ENCODE results near the gene CLINT1. TPM values are rescaled to one million over a fixed set of nuclear protein-coding genes. Genes with fewer than 3 reads are reported as not detected.

CLINT1 gene
- total and polyA plus RNA-seq, 2 donors from 2014 or later: 34.1 to 173 TPM

- TF ChIP-seq, protein P1, sequence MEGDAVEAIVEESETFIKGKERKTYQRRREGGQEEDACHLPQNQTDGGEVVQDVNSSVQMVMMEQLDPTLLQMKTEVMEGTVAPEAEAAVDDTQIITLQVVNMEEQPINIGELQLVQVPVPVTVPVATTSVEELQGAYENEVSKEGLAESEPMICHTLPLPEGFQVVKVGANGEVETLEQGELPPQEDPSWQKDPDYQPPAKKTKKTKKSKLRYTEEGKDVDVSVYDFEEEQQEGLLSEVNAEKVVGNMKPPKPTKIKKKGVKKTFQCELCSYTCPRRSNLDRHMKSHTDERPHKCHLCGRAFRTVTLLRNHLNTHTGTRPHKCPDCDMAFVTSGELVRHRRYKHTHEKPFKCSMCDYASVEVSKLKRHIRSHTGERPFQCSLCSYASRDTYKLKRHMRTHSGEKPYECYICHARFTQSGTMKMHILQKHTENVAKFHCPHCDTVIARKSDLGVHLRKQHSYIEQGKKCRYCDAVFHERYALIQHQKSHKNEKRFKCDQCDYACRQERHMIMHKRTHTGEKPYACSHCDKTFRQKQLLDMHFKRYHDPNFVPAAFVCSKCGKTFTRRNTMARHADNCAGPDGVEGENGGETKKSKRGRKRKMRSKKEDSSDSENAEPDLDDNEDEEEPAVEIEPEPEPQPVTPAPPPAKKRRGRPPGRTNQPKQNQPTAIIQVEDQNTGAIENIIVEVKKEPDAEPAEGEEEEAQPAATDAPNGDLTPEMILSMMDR (IDR thresholded peaks at IDR 0.05; ENCODE audit: borderline replicate concordance, extremely low read depth, insufficient read depth): no peak
- FAIRE-seq (no peak), DNase-seq (no peak)
- no peaks in the 10 kb centered on the region for H3K36me3 ChIP-seq (ENCODE audit: control insufficient read depth in 2 of 3, insufficient read depth in 3 of 3, low read length in 3 of 3)
- no peak overlapping the region for H3K4me3 ChIP-seq (ENCODE audit: low read length in 3 of 3)
- H3K27me3 ChIP-seq (ENCODE audit: control insufficient read depth, insufficient read depth, low read length): no peaks in the 10 kb centered on the region
- H3K9me3 ChIP-seq (ENCODE audit: control insufficient read depth in 2 of 3, insufficient read depth in 1 of 3, low read length in 3 of 3): no peaks in the 10 kb centered on the region
- intact Hi-C loops (cut with DNase I): no loop called here
- H3K4me1 ChIP-seq (ENCODE audit: control insufficient read depth in 2 of 3, insufficient read depth in 2 of 3, low read depth in 1 of 3, low read length in 3 of 3): no peaks in the 10 kb centered on the region
- H3K9ac ChIP-seq (ENCODE audit: low read length in 3 of 3): no peak overlapping the region
- H3K27ac ChIP-seq (ENCODE audit: low read depth in 2 of 2, low read length in 2 of 2): no peak overlapping the region
Observed at GRCh38 chr5:157866536-157866935, 7.6 kb upstream of the CLINT1 start.

DNA sequence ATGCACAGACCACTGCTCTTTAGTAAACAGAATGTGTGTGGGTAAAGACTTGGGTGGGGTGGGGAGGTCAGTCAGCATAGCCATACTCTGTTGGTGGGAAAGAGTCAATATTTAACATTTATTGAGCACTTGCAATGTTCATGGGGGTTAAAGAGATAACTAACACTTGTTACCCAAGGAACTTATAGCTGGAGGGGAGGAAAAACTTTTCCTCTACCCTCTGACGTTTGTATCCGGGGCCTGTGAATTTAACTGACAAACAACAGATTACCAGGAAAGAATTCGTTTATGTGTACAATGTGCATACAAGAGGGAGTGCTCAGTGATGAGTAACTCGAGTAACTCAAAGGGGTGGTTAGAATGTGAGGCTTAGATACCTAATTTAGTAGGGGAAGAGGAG lies 6.8 kb upstream of the CLINT1 start:
- DNase-seq (no peak), FAIRE-seq (no peak)
- no peaks in the 10 kb centered on the region for H3K27me3 ChIP-seq (ENCODE audit: control insufficient read depth, insufficient read depth, low read length)
- no peak overlapping the region for H3K9ac ChIP-seq (ENCODE audit: low read length in 3 of 3)
- H3K27ac ChIP-seq (ENCODE audit: low read depth in 2 of 2, low read length in 2 of 2): no peak overlapping the region
- H3K36me3 ChIP-seq (ENCODE audit: control insufficient read depth in 2 of 3, insufficient read depth in 3 of 3, low read length in 3 of 3): no peaks in the 10 kb centered on the region
- H3K9me3 ChIP-seq (ENCODE audit: control insufficient read depth in 2 of 3, insufficient read depth in 1 of 3, low read length in 3 of 3): no peaks in the 10 kb centered on the region
- TF ChIP-seq, protein P1 (IDR thresholded peaks at IDR 0.05; ENCODE audit: borderline replicate concordance, extremely low read depth, insufficient read depth): no peak
- H3K4me1 ChIP-seq (ENCODE audit: control insufficient read depth in 2 of 3, insufficient read depth in 2 of 3, low read depth in 1 of 3, low read length in 3 of 3): peaks cover 0 to 5% (median 0%) of the 10 kb centered on the region in 3 donors
- H3K4me3 ChIP-seq (ENCODE audit: low read length in 3 of 3): no peak overlapping the region
- intact Hi-C loops (cut with DNase I): no loop called here

- intact Hi-C loops (cut with DNase I): no loop called here
- no peaks in the 10 kb centered on the region for H3K36me3 ChIP-seq (ENCODE audit: control insufficient read depth in 2 of 3, insufficient read depth in 3 of 3, low read length in 3 of 3)
- DNase-seq: no peak
- no peak overlapping the region for H3K9ac ChIP-seq (ENCODE audit: low read length in 3 of 3)
- no peak overlapping the region for H3K27ac ChIP-seq (ENCODE audit: low read depth in 2 of 2, low read length in 2 of 2)
- no peak overlapping the region for H3K4me3 ChIP-seq (ENCODE audit: low read length in 3 of 3)
- H3K27me3 ChIP-seq (ENCODE audit: control insufficient read depth, insufficient read depth, low read length): no peaks in the 10 kb centered on the region
- no peak for FAIRE-seq
- peaks cover 0 to 5% (median 0%) of the 10 kb centered on the region in 3 donors for H3K4me1 ChIP-seq (ENCODE audit: control insufficient read depth in 2 of 3, insufficient read depth in 2 of 3, low read depth in 1 of 3, low read length in 3 of 3)
- TF ChIP-seq, protein P1 (IDR thresholded peaks at IDR 0.05; ENCODE audit: borderline replicate concordance, extremely low read depth, insufficient read depth): no peak
- no peaks in the 10 kb centered on the region for H3K9me3 ChIP-seq (ENCODE audit: control insufficient read depth in 2 of 3, insufficient read depth in 1 of 3, low read length in 3 of 3)
Observed at GRCh38 chr5:157864067-157864466, 5.1 kb upstream of the CLINT1 start.

Measured in kidney (tissue), 14 donors.